NK-92 treated with Interleukin-12 subunit alpha and Interleukin-12 subunit beta, amount 100 ng/mL, for 24 hours (cell line): ENCODE results near the gene FBP1.

Experiments used
- DNase-seq: peaks from one replicate; lab custom pipeline; 2025; lab: John Stamatoyannopoulos, UW

Gene FBP1

DNA sequence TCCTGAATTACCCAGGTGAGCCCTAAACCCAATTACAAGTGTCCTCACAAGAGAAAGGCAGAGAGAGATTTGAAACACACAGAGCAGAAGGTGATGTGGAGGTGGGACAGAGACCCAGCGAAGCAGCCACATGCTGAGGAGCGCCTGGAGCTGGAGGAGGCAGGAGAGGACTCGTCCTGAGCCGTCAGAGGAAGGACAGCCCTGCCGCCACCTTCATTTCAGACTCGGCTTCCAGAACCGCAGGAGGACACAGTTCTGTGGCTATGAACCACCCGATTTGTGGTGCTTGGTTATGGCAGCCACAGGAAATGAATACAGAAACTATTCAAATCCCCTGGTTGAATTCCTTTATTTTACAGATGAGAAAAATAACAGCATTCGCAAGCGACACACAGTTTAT lies 16.4 kb upstream of the FBP1 start:
- no peak for DNase-seq

DNA sequence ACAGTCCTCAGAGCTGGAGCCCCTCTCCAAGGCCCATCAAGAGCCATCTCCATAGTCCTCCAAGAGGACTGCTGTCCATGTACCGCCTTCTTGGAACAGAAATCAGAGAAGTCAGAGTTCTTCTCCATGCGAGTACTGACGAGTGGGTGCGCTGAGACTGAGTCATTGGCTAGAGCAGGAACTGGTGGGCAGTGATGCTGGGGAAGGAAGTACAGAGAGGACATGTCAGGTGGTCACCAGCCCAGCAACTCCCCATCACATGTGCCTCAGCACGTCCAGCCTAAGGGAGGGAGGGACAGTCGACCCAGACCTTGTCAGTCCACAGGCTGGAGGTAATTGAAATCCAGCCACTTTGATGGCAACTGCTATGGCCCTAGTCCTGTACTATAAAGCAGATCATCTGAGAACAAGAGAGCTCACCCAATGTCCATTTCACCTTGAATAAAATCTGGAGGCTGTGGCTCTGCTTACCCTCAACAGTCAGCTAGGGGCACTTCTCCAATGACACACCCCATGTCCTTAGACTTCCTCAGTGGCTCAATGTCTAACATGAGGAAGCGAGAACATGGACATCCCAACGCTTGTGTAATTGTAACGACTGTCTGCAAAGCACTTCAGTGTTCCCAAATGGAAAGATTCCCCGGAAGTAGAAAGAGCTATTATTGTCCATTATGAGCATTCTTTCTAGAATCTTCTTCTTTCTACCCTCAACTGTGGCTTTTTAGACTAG lies 15.0 kb upstream of the FBP1 start:
- DNase-seq: no peak

DNA sequence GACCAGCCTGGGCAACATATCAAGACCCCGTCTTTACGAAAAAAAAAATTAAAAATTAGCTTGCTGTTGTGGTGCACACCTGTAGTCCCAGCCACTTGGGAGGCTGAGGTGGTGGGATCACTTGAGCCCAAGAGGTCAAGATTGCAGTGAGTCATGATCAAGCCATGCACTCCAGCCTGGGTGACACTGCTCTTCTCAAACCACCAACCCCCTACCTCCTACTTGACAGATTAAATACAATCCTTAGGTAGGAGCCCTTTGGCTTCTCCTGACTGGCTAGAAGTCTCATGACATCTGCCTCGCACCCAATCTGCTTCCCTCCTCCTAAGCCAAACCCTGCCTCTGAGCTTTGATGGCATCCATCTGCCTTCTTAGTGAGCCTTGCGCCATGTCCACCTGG lies 11.6 kb upstream of the FBP1 start:
- no peak for DNase-seq

DNA sequence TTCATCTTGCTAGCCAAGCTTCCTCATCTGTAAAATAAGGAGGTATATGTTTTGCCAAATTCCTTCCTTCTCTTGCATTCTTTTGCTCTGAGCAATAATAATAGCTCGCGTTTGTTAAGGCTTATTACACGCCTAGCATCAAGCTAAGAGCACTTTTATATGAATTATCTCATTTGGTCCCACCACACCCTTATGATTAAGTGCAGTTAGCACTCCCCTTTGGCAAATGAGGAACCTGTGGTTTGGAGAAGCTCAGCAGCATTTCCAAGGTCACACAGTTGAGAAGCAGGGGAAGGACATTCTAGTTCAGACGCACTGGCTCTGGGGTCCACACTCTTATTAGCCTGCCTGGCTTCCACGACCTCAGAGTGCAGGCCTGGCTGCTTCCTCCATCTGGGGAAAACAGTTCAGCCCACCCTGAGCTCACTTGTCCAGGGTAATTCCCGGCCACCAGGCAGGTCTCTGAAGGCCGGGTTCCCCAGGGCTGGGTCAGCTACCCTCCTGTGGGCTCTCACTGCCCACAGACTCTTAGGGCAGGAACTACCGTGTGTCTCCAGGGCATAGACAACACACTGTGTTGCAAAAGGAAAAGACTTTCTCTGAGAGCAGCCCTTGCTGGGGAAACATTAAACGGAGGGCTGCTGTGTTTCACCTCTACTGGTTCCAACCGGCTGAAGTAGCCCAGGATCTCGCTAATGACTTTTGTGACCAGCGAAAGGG lies 9.9 kb upstream of the FBP1 start:
- DNase-seq: no peak

DNA sequence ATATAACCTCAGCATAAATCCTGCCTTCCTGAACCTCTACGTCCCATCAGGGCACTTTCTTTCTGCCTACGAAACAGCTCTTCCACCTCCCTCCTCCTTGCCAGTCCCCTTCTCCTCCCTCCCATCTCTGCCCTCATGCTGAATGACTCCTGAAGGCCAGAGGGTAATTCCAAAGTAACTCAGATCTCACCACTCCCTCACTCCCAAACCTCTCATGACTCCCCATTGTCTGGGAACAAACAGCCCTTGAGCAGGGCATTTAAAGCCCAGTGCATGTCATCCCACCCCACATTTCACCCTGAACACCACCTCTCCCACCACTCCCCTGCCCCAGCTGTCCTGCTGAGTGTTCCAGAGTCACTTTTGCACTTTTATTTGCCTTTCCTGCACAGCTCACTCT lies 8.9 kb upstream of the FBP1 start:
- no peak for DNase-seq

DNA sequence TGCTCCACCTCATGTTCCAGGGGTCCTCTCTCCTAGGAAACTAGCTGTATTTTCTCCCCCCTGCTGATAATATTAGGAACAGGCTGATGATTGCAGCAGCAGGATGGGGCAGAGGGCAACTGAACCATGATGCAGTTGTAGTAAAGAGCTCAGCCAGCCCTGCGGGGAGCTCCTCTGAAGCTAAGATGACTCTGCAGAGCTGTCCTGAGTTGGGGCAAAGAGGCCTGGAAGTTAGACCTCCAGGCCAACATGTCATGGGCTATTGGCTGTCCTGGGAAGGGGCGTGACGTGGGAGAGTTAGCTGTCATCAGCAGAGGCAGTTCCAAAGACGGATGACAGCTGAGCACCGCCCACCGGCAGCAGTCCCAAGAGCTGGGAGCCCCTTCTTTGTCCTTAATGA lies 6.6 kb upstream of the FBP1 start:
- DNase-seq: no peak

DNA sequence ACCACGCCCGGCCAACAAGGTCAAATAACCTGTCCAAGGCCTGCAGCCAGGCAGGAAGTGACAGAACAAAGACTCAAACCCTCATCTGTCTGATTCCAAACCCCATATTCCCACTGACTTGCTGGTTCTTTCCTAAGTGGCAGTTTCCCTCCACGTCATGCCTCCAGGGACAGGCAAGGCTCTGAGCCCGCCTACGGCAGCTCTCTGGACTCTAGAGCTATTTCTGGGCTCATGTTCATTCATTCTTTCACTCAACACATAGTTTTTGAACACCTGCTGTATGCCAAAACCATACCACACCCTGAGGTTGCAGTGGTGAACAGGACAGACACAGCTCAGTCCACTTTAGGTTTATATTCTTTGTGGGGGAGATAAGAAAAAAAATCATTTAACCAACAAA lies 5.2 kb upstream of the FBP1 start:
- DNase-seq: no peak

DNA sequence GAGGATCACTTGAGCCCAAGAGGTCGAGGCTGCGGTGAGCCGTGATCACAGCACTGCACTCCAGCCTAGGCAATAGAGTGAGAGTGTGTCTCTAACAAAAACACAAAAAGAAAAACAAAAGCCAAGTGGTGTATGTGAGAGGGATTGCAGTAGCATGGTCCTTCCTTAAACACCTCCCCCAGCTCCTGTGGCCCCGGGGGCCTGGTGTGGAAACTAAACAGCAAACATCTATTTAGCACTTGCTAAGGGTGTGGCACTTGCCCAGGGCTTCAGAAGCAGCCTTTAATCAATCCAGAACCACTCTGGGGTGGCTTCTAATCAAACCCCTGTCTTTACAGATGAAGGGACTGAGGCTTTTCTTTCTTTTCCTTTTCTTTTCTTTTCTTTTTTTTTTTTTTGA lies 4.4 kb upstream of the FBP1 start:
- DNase-seq: no peak

DNA sequence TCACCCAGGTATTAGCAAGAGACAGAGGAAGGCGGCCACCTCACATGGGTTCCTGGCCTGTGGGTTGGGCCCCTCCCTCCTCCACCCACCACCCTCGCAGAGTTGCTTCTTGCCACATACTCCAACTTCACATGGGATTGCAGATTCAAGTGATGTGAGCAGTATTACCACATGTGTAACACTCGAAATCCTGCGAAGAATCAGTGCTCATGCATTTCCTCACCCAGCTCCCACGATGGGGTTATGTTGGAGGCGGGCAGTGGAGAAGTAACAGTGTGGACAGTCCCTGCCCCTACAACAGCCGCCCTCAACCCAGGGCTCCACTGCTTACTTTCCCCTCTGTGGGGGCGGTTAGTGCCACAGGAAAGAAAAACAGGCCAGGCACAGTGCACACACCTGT lies 3.9 kb upstream of the FBP1 start:
- no peak for DNase-seq

DNA sequence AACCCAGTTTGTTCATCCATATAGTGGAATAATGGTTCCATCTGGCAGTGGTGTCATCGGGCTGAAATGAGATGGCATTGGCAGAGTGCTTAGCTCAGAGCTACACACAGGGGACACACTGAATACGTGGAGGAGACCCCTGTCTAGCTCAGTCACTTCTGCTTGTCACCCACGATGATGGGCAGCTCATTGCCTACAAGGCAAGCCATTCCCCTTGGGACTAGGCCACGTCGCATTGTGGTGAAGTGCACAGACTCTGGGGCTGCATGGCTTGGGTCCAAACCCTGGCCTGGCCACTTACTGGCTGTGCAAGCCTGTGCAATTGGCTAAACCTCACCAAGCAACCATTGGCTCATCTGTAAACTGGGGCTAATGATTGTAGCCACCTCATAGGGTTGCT lies 3.2 kb upstream of the FBP1 start:
- DNase-seq: no peak

DNA sequence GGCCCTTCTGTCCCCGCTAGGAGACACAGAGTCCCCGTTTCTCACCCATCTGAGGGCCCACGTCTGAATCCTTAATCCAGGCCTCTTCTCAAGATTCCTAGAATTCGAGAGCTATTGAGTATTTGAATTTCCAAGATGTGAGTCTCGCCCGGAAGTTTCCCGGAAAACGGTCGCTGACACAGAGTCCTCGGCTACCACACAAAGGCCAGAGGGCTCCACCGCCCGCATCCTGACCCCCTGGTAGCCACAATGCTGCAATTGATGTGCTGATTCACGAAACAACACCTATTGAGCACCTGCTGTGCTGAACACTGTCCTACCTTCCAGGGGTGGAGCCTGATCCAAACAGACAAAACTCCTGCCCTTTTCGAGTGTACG lies 670 bp upstream of the FBP1 start:
- DNase-seq: no peak

DNA sequence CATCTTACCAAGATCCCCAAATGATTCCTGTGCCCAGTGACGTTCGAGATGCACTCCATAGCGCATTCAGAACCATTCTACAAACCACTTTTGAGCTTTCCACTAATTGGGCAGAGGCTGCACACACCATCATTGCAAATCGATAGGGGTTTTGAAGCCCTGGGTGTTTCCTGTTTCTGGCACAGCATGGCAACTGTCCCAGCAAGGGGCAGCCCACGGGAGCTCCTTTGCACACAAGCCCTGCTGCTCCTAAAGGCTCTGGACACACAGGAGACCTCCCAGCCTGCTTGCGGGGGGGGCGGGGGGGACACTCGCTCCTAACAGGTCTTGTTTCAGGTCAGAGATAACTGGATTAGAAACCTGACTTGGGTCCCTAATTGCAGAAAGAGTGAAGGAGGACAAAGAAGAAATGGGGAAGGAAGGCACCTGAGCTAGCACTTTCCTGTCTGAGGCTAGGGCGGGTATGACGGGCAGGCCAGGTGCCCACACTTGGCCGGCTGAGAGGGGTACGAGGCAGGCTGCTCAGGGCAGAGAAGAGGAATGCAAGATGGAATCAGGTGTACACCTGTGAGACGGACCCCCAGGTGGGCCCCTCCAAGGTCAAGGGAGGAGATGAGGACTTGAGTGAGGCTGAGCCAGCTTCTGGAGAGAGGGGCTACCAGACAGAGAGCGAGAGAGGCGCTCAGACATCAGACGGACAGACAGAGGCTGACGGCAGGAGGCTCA lies 820 bp downstream of the FBP1 start:
- DNase-seq: no peak

DNA sequence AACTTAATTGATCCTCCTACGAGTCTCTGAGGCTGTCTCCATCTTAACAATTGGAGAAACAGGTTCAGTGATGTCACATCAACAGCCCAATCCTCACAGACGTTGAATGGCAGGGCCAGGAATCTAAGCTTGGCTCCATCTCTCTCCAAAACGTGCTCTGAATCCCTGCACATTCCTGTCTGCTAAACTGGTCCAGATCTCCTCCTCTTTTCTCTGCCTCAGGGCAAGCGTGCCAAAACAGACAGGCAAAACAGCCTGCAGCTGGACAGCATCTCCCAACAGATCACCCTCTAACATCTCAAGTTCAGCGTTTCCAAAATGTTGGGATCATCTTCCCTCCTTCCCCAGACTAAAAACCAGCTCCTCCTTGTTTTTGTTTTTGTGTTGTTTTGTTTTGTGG lies 6.6 kb downstream of the FBP1 start:
- no peak for DNase-seq

DNA sequence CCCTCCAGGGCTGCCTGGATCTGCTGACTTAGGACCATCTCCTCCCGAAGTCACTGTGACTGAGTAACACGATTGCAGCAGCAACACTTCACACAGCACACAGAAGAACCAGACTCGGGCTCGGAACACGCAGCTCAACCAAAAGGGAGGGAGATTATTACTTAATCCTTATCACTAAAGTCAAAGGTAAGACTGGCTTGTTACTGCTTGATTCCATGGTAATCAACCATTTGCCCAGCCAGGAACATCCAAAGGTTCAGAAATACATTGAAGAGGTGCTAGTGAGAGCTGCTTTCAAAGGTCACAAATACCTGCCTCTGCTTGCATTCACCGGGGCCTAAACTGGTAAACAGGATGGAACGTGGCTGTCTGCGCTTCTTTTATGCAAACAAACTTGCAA lies 7.7 kb downstream of the FBP1 start:
- no peak for DNase-seq

DNA sequence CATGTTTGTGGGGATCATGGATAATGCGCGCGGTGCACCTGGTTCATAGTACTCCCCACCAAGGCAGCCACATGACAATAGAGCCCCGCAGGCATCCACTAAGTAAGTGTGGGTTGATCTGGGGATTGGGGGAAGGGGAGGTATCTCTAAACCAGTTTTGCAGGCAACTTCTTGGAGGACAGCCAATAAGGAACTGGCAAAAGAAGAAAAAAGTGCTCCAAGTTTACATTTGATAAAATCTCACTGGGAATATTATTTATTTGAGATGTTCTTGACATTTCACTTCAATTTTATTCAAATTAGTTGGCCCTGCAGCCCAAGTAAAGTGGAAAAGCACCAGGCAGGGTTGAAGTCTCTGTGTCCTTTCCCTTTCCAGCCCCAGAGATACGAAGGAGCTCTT lies 8.5 kb downstream of the FBP1 start:
- no peak for DNase-seq

DNA sequence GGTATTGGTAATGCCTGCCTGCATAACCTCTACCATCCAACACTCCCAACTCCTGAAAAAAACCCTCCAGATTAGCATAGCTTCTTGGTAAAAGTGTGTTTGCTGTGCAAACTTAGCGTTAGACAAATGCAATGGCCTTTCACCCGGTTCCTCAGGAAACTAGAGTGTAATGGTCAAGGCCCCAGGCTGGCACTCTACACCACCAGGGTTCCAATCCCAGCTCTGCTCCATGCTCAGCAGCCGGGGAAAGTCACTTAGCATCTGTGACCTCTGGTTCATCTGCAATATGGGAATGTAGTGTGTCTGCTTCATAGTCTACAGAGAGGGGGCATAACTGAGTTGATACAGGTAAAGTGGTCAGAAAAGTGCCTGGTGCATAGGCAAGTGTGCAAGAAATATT lies 9.0 kb downstream of the FBP1 start:
- no peak for DNase-seq

DNA sequence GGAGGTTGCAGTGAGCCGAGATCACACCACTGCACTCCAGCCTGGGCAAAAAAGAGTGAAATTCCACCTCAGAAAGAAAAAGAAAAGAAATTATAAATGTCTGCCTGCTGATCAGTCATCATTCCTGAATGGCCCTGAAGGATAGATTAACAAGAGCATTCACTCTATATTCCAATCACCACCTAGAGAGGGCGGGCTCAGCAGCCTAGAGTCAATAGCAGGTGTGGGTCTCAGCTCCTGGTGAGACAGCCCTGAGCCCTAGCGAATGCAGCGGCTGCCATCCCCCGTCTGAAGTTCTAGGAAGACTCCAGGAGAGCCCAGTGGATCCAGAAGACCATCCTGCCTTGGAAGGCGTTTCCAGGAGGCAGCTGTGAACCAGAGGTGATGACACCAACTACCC lies 12.0 kb downstream of the FBP1 start:
- no peak for DNase-seq

DNA sequence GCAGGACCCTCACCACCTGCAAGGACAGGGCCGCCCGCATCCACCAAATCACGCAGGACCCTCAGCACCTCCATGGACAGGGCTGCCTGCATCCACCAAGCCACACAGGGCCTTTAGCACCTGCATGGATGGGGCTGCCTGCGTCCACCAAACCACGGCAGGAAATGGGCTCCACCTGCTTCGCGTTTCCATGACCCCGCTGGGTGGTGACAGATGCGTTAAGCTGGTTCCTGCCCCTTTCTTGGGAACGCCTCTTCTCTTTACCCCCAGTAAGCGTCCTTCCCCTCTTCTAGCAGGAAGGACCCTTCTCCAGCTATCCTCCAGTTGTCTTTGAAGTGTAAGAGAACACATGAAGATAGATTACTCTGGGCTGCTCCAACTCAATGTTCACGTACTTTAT lies 13.5 kb downstream of the FBP1 start:
- no peak for DNase-seq

DNA sequence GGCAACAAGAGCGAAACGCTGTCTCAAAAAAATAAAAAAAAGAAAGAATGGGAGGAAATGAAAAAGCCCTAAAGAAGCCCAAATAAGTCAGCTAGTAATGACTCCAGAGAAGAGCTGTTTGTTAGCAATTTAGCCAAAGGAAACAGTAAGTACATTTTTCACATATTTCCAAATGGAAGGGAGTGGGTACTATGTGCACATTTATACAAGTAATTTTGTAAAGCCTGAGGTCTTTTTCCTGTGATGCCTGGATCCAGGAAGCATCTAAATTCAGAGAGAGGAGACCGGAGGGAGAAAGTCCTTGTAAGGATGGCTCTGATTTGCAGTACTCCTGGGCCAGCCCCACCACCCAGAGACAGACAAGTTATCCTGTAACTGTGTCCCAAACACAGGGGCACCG lies 14.7 kb downstream of the FBP1 start:
- DNase-seq: no peak

DNA sequence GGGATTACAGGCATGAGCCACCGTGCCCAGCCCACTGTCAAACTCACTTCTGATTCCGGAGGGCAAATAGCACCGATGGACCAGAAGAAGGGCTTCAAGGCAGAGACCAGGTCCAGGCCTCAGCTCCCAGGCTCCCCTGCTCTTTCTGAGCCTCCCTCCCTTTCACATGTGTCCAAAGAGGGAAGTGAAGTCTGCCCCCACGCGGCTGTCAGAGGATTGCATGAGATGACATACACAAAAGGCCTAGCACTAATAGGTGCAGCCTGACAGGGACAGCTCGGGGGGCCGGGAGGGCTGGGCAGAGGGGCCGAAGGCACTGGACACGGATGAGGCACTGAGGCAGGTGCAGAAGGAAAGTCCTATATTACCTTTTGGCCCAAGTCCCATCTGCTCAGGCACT lies 16.1 kb downstream of the FBP1 start:
- no peak for DNase-seq

DNA sequence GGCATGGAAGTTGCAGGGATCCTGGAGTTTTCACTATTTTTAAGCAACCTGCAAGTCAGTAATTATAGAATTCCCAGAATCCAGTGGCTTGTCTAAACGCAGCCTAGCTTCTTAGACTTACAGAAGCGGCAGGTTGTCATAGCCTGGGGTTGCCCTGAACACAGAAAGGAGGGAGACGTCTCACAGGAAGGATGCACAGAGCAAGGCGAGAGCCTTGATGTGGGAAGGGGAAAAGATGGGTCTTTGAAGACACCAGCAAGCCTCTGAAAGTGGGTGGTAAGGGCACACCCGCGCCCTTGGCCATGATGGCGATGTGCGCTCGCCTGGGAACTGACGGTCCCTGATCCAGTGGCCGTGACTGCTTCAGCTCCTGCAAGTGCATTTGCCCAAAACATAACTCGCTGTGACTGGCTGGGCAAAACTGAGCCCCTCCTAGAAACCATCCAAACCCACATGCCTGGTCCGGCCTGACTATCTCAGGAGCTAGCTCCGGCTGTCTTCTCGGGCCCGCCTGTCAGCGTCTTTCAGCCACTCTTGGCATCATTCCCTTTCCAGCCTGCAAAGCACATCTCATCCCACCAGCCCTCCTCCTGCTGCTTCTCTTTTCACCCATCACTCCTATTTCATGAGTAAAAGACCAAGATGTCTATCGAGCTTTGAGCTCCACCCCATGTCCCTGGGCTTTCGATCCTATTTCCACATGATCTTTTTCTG lies 17.1 kb downstream of the FBP1 start:
- DNase-seq: no peak

DNA sequence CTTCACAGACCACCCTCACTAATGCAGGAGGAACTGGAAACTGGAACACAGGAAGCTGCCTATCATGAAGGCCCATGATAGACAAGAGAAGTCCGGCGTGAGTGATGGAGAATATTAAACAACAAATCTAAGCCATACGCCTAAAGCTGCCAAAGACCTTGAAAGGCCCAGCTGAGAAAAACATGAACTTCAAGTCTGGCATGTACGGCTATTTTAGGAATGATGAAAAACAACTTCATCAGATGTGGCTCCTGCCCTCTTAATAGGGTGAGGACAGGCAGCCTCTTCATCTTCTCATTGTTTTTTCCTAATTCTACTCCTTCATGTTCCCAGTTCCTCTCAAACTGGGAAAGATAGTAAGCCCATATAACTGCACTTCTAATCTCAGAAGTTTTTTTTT lies 20.3 kb downstream of the FBP1 start:
- no peak for DNase-seq

DNA sequence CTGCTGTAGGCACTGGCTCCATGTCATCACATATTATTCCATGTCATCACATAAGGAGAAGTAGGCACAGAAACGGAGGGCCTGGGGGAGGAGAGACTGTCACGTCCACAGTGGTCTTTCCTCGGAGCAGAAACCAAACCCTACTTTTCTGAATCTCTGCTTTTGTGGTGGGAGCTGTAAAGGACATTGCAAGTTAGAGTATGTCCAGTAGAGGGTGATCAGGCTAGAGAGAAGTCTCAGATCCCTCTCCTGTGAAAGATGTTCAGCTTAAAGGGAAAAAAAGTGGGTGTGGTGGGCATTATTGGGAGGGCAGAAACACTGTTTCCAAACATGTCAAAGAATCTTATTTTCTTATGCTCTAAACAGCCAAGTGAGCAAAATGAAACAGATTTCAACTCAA lies 26.3 kb downstream of the FBP1 start:
- no peak for DNase-seq
